Ishikawa (cell line): Measurements from ENCODE around the gene MANSC4.

ENCODE experiments used
- CEBPB ChIP-seq: IDR thresholded peaks from 2 replicates; pipeline ENCODE4 v1.6.1; 2012
- CREB1 ChIP-seq: IDR thresholded peaks from 2 replicates; pipeline ENCODE4 v1.6.1; 2012; ENCODE audit warnings: low read depth
- EGR1 ChIP-seq: IDR thresholded peaks from 2 replicates; pipeline ENCODE4 v1.6.1; 2012
- EP300 ChIP-seq: IDR thresholded peaks from 2 replicates; pipeline ENCODE4 v1.6.1; 2012; ENCODE audit warnings: borderline replicate concordance
- FOXM1 ChIP-seq: IDR thresholded peaks from 2 replicates; pipeline ENCODE4 v1.6.1; 2012; ENCODE audit warnings: low read depth, borderline replicate concordance
- NFIC ChIP-seq: IDR thresholded peaks from 2 replicates; pipeline ENCODE4 v1.6.1; 2012
- RAD21 ChIP-seq: IDR thresholded peaks from 2 replicates; pipeline ENCODE4 v1.6.1; 2012; ENCODE audit warnings: low read depth
- TAF1 ChIP-seq: IDR thresholded peaks from 2 replicates; pipeline ENCODE4 v1.6.1; 2012; ENCODE audit warnings: low read depth, mild to moderate bottlenecking
- TCF12 ChIP-seq: IDR thresholded peaks from 2 replicates; pipeline ENCODE4 v1.6.1; 2012; ENCODE audit warnings: low read depth
- TEAD4 ChIP-seq: IDR thresholded peaks from 2 replicates; pipeline ENCODE4 v1.6.1; 2012
- USF1 ChIP-seq: IDR thresholded peaks from 2 replicates; pipeline ENCODE4 v1.6.1; 2012
- YY1 ChIP-seq: IDR thresholded peaks from 2 replicates; pipeline ENCODE4 v1.6.1; 2012; ENCODE audit warnings: low read depth
- ZBTB7A ChIP-seq: IDR thresholded peaks from 2 replicates; pipeline ENCODE4 v1.6.1; 2012; ENCODE audit warnings: low read depth
- TF ChIP-seq, protein P1 (sequence below): IDR thresholded peaks from 2 replicates; pipeline ENCODE4 v1.6.1; 2012
- TF ChIP-seq, protein P2 (sequence below): IDR thresholded peaks from 2 replicates; pipeline ENCODE4 v1.6.1; 2012; ENCODE audit warnings: low read depth, mild to moderate bottlenecking

Gene MANSC4

DNA sequence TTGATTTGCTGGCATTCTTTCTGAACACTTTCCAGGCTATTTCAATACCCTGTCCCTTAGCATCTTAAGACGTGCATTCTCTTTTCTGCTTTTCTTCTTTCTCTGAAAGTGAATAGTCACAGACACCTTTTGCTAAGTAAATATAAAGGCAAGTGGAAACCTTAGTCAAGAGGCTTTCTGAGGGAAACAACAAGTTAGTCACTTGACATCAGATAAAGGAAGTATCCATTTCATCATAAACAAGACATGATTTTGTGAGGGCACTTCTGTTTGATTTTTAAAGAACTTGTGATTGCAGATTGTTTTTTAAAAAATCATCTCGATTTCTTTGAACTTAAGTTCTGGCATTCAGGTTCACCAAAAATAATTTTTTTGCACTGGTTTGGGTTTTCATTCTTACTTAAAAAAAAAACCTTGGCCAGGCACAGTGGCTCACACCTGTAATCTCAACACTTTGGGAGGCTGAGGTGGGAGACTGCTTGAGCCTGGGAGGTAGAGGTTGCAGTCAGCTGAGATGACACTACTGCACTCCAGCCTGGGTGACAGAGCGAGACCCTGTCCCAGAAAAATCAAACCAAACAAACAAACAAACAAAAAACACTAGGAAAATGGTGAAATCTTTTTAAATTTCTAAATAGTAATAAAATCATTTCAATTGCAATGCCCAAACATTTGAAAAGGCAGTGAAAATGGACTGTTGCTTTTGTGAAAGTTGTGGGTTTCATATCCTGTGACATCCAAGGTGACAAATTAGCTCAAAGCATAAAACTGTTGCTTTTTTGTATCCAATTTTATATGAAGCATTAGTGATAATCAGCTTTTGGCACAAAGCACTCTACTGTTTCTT, 8.3 kb downstream of the MANSC4 start:
- TF ChIP-seq TCF12 (no peak), EGR1 (no peak), CEBPB (no peak), CREB1 (no peak), NFIC (no peak), USF1 (no peak), TEAD4 (no peak), FOXM1 (no peak), YY1 (no peak), RAD21 (no peak)

DNA sequence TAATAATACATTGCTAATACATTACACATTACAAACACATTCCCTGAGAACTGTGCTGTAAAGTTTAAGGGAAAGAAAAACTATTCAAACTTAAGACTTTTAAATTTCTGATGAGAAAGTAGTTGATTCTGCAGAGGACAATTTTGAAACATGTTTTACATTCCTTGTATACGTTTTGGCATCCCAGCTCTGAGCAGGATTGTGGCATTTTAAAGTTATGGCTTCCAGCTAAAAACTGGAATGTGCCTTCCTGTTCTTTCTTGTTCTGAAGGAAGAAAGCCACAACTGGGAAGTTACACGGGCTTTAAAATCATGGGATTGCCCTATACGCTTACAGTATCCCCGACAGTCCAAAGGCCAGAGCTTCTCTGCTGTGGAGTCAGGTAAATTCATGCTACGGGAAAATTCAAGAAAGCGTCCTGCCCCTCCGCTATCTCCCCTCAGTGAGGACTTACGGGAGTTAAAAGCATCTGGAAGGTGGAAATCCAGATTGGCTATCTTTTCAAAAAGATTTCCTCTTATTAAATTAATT, 10.8 kb downstream of the MANSC4 start:
- TF ChIP-seq CREB1 (no peak), TCF12 (no peak), ZBTB7A (no peak), FOXM1 (no peak), YY1 (no peak), NFIC (no peak), RAD21 (no peak), TEAD4 (no peak), CEBPB (no peak), EP300 (no peak), USF1 (no peak), TAF1 (no peak), EGR1 (no peak)
- TF ChIP-seq, protein P1, sequence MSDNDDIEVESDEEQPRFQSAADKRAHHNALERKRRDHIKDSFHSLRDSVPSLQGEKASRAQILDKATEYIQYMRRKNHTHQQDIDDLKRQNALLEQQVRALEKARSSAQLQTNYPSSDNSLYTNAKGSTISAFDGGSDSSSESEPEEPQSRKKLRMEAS: no peak
- TF ChIP-seq, protein P2, sequence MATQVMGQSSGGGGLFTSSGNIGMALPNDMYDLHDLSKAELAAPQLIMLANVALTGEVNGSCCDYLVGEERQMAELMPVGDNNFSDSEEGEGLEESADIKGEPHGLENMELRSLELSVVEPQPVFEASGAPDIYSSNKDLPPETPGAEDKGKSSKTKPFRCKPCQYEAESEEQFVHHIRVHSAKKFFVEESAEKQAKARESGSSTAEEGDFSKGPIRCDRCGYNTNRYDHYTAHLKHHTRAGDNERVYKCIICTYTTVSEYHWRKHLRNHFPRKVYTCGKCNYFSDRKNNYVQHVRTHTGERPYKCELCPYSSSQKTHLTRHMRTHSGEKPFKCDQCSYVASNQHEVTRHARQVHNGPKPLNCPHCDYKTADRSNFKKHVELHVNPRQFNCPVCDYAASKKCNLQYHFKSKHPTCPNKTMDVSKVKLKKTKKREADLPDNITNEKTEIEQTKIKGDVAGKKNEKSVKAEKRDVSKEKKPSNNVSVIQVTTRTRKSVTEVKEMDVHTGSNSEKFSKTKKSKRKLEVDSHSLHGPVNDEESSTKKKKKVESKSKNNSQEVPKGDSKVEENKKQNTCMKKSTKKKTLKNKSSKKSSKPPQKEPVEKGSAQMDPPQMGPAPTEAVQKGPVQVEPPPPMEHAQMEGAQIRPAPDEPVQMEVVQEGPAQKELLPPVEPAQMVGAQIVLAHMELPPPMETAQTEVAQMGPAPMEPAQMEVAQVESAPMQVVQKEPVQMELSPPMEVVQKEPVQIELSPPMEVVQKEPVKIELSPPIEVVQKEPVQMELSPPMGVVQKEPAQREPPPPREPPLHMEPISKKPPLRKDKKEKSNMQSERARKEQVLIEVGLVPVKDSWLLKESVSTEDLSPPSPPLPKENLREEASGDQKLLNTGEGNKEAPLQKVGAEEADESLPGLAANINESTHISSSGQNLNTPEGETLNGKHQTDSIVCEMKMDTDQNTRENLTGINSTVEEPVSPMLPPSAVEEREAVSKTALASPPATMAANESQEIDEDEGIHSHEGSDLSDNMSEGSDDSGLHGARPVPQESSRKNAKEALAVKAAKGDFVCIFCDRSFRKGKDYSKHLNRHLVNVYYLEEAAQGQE: no peak

- no peak for TF ChIP-seq ZBTB7A
- no peak for TF ChIP-seq NFIC
Observed at GRCh38 chr12:27766587-27766986, 13.4 kb downstream of the MANSC4 start.

- TF ChIP-seq CREB1: no peak
Observed at GRCh38 chr12:27762757-27763156, 17.3 kb downstream of the MANSC4 start.

- TF ChIP-seq TAF1 (no peak), YY1 (no peak), TEAD4 (no peak), RAD21 (no peak), NFIC (no peak), CREB1 (no peak), USF1 (no peak), ZBTB7A (no peak), EP300 (no peak)
- TF ChIP-seq, protein P2: no peak
- TF ChIP-seq, protein P1: no peak
Observed at GRCh38 chr12:27756670-27757195, 23.3 kb downstream of the MANSC4 start.

DNA sequence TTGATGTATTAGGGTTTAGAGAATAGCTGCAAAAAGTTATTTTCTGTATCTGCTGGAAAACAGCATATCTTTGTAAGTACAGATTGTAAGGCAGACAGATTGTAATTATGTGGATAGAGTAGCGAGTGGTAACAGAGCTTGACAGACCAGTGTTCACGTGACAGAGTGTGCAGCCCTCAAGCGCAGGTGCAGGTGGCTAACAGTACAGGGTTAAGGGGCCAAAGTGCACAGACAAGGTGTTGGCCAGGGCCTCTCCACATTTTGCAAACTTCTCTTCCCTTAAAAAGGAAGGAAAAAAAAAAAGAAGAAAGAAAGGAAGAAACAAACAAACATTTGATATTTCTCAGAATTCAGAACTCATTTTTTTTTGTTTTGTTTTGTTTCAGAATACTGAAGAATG, 25.2 kb downstream of the MANSC4 start:
- TF ChIP-seq, protein P1: no peak
- TF ChIP-seq EGR1: no peak
- TF ChIP-seq CREB1: no peak
